Mammary epithelial cell (primary cell): ENCODE data around the gene RCL1.

Source experiments
- CTCF ChIP-seq, 2 donors: IDR thresholded peaks in 1 of 2; conservative IDR thresholded peaks in 1 of 2; 2 replicates each; pipeline ENCODE4 v1.5.1; 2011 to 2012; ENCODE audit warnings: inconsistent platforms in 2 of 2, low read length in 2 of 2, mild to moderate bottlenecking in 2 of 2, control low read depth in 1 of 2, low read depth in 1 of 2; ENCODE audit not compliant: insufficient read depth in 1 of 2; ENCODE audit errors: extremely low read depth in 1 of 2
- EZH2 ChIP-seq: IDR thresholded peaks from 2 replicates; pipeline ENCODE4 v1.6.1; 2012; ENCODE audit warnings: low read length, inconsistent platforms, borderline replicate concordance

GRCh38 chr9:4894076-4894475 lies 101.3 kb downstream of the RCL1 start:
- TF ChIP-seq EZH2 (no peak), CTCF (conservative IDR thresholded peaks at IDR 0.05 in 1 of 2, IDR thresholded peaks at IDR 0.05 in 1 of 2; ENCODE audit: extremely low read depth in 1 of 2, insufficient read depth in 1 of 2, low read depth in 1 of 2, low read length in 2 of 2) (no peak)
